ENCODE data around the gene PPDPF. TPM values are rescaled to one million over a fixed set of nuclear protein-coding genes. Genes with fewer than 3 reads are reported as not detected.

PPDPF gene
- total and polyA plus RNA-seq, 2 donors (not counting 1 experiment from before 2014, with no cell fraction given): 93.5 to 162 TPM

- H3K4me2 ChIP-seq (replicated peaks; ENCODE audit: low read depth, low read length, poor library complexity, severe bottlenecking): no peak overlapping the region
- H3K9me3 ChIP-seq (ENCODE audit: control extremely low read depth in 1 of 3, control insufficient read depth in 2 of 3, insufficient read depth in 1 of 3, low read length in 2 of 3): peaks cover 0 to 21% (median 0%) of the 10 kb centered on the region in 3 donors
- no peak for TF ChIP-seq EZH2 (IDR thresholded peaks at IDR 0.05; ENCODE audit: borderline replicate concordance, insufficient read depth, low read depth, low read length, poor library complexity, severe bottlenecking)
- TF ChIP-seq, protein P1, sequence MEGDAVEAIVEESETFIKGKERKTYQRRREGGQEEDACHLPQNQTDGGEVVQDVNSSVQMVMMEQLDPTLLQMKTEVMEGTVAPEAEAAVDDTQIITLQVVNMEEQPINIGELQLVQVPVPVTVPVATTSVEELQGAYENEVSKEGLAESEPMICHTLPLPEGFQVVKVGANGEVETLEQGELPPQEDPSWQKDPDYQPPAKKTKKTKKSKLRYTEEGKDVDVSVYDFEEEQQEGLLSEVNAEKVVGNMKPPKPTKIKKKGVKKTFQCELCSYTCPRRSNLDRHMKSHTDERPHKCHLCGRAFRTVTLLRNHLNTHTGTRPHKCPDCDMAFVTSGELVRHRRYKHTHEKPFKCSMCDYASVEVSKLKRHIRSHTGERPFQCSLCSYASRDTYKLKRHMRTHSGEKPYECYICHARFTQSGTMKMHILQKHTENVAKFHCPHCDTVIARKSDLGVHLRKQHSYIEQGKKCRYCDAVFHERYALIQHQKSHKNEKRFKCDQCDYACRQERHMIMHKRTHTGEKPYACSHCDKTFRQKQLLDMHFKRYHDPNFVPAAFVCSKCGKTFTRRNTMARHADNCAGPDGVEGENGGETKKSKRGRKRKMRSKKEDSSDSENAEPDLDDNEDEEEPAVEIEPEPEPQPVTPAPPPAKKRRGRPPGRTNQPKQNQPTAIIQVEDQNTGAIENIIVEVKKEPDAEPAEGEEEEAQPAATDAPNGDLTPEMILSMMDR (IDR thresholded peaks at IDR 0.05): no peak
- intact Hi-C loops (cut with micrococcal nuclease): no loop called here
- ATAC-seq (ENCODE audit: low read depth) (no peak), DNase-seq (no peak)
- H3K4me1 ChIP-seq (ENCODE audit: control insufficient read depth in 2 of 2, insufficient read depth in 2 of 2, low read length in 2 of 2): peaks cover 0 to 5% of the 10 kb centered on the region in 2 donors
- no peaks in the 10 kb centered on the region for H3K79me2 ChIP-seq (ENCODE audit: control insufficient read depth, insufficient read depth, low read length)
- H3K27ac ChIP-seq (ENCODE audit: low read length in 2 of 2): no peak overlapping the region
- H3K27me3 ChIP-seq (replicated peaks in 1 of 4; ENCODE audit: control extremely low read depth in 1 of 4, control insufficient read depth in 3 of 4, insufficient read depth in 4 of 4, low read length in 3 of 4): peaks cover 0 to 35% (median 6%) of the 10 kb centered on the region in 4 experiments
- no peak overlapping the region for H3K9ac ChIP-seq (ENCODE audit: low read length)
- H3K4me3 Mint-ChIP-seq: no peak overlapping the region
- H4K20me1 ChIP-seq (ENCODE audit: control insufficient read depth, insufficient read depth, low read length, poor library complexity, severe bottlenecking): no peaks in the 10 kb centered on the region
- H2AFZ ChIP-seq (ENCODE audit: insufficient read depth, low read depth, low read length, poor library complexity, severe bottlenecking): no peak overlapping the region
- 20% methylated on average over 76 of the region's 83 CpGs for WGBS (ENCODE audit: insufficient coverage)
- peaks cover 2% of the 10 kb centered on the region for H3K9me3 Mint-ChIP-seq (ENCODE audit: insufficient read depth)
- CTCF ChIA-PET: interaction anchor here (1.0 kb wide), 1 partner anchor 9 kb away, joined by 5 read pairs; no protein-coding TSS in a partner anchor
- POLR2A ChIA-PET: no interaction called here
- H3K4me3 ChIP-seq (ENCODE audit: control extremely low read depth in 1 of 5, extremely low read depth in 1 of 5, insufficient read depth in 1 of 5, low read depth in 2 of 5, low read length in 4 of 5): no peak overlapping the region
- H3K27me3 Mint-ChIP-seq: peaks cover 11% of the 10 kb centered on the region
- H3K4me1 Mint-ChIP-seq: peaks cover 1% of the 10 kb centered on the region
- H3K36me3 ChIP-seq (replicated peaks in 1 of 2; ENCODE audit: control extremely low read depth in 1 of 2, control insufficient read depth in 1 of 2, extremely low read depth in 1 of 2, insufficient read depth in 2 of 2, low read length in 1 of 2): no peaks in the 10 kb centered on the region
- no peak overlapping the region for H3K27ac Mint-ChIP-seq
Measured at GRCh38 chr20:63488315-63489251, 32.0 kb upstream of the PPDPF start.

- no peak for ATAC-seq (ENCODE audit: low read depth)
- Mint-ChIP-seq H3K4me1 (peaks cover 1% of the 10 kb centered on the region), H3K4me3 (no peak overlapping the region), H3K27ac (no peak overlapping the region), H3K27me3 (peaks cover 8% of the 10 kb centered on the region), H3K9me3 (ENCODE audit: insufficient read depth) (peaks cover 2% of the 10 kb centered on the region)
- no peaks in the 10 kb centered on the region for H3K79me2 ChIP-seq (ENCODE audit: control insufficient read depth, insufficient read depth, low read length)
- peaks cover 0 to 32% (median 6%) of the 10 kb centered on the region in 4 experiments for H3K27me3 ChIP-seq (replicated peaks in 1 of 4; ENCODE audit: control extremely low read depth in 1 of 4, control insufficient read depth in 3 of 4, insufficient read depth in 4 of 4, low read length in 3 of 4)
- H3K4me1 ChIP-seq (ENCODE audit: control insufficient read depth in 2 of 2, insufficient read depth in 2 of 2, low read length in 2 of 2): peaks cover 0 to 5% of the 10 kb centered on the region in 2 donors
- no peaks in the 10 kb centered on the region for H4K20me1 ChIP-seq (ENCODE audit: control insufficient read depth, insufficient read depth, low read length, poor library complexity, severe bottlenecking)
- TF ChIP-seq EZH2 (IDR thresholded peaks at IDR 0.05; ENCODE audit: borderline replicate concordance, insufficient read depth, low read depth, low read length, poor library complexity, severe bottlenecking): no peak
- TF ChIP-seq, protein P1 (IDR thresholded peaks at IDR 0.05): no peak
- H3K4me3 ChIP-seq (ENCODE audit: control extremely low read depth in 1 of 5, extremely low read depth in 1 of 5, insufficient read depth in 1 of 5, low read depth in 2 of 5, low read length in 4 of 5): no peak overlapping the region
- H3K36me3 ChIP-seq (replicated peaks in 1 of 2; ENCODE audit: control extremely low read depth in 1 of 2, control insufficient read depth in 1 of 2, extremely low read depth in 1 of 2, insufficient read depth in 2 of 2, low read length in 1 of 2): no peaks in the 10 kb centered on the region
- H3K9me3 ChIP-seq (ENCODE audit: control extremely low read depth in 1 of 3, control insufficient read depth in 2 of 3, insufficient read depth in 1 of 3, low read length in 2 of 3): peaks cover 0 to 21% (median 0%) of the 10 kb centered on the region in 3 donors
- no peak for DNase-seq
- WGBS (ENCODE audit: insufficient coverage): 84% methylated on average over 24 of the region's 24 CpGs
- no peak overlapping the region for H3K9ac ChIP-seq (ENCODE audit: low read length)
- ChIA-PET CTCF (no interaction called here), POLR2A (no interaction called here)
- intact Hi-C loops (cut with micrococcal nuclease): no loop called here
- no peak overlapping the region for H3K4me2 ChIP-seq (replicated peaks; ENCODE audit: low read depth, low read length, poor library complexity, severe bottlenecking)
- no peak overlapping the region for H2AFZ ChIP-seq (ENCODE audit: insufficient read depth, low read depth, low read length, poor library complexity, severe bottlenecking)
- H3K27ac ChIP-seq (ENCODE audit: low read length in 2 of 2): no peak overlapping the region
Measured at GRCh38 chr20:63490416-63490815, 30.1 kb upstream of the PPDPF start.

All from B cell (primary cell).